Cerebellar nuclear complex (tissue), 1 donor: ENCODE data around the gene CD37.
"Not testable (repeated sequence)": the region's sequence is repeated elsewhere in the genome, so short reads cannot be mapped to it uniquely, and the experiment has no call there.

Experiments used
- DNase-seq, 2 experiments: peaks; one replicate each; lab custom pipeline; 2025; lab: John Stamatoyannopoulos, UW

The CD37 gene

GRCh38 chr19:49328741-49329140 is 6.5 kb upstream of the CD37 start:
- DNase-seq = no peak

GRCh38 chr19:49331187-49331586 is 4.0 kb upstream of the CD37 start:
- DNase-seq = not testable (repeated sequence)

- no peak for DNase-seq
These were observed 3.6 kb upstream of the CD37 start for GRCh38 chr19:49331616-49332055.

GRCh38 chr19:49332691-49333417 is 2.4 kb upstream of the CD37 start:
- not testable (repeated sequence) for DNase-seq

- no peak for DNase-seq
These were observed 1.8 kb upstream of the CD37 start for GRCh38 chr19:49333418-49333805.

GRCh38 chr19:49333811-49334288 is 1.4 kb upstream of the CD37 start:
- no peak for DNase-seq

- DNase-seq = no peak
These were observed 727 bp downstream of the CD37 start for GRCh38 chr19:49335784-49336481.

GRCh38 chr19:49336482-49337266 is 1.5 kb downstream of the CD37 start:
- no peak for DNase-seq

GRCh38 chr19:49337267-49338022 is 2.2 kb downstream of the CD37 start:
- no peak for DNase-seq

- DNase-seq = no peak
These were observed 2.9 kb downstream of the CD37 start for GRCh38 chr19:49338023-49338677.

- no peak for DNase-seq
These were observed 3.6 kb downstream of the CD37 start for GRCh38 chr19:49338691-49339300.

GRCh38 chr19:49339301-49340068 is 4.3 kb downstream of the CD37 start:
- no peak for DNase-seq

GRCh38 chr19:49340069-49340864 is 5.1 kb downstream of the CD37 start:
- no peak for DNase-seq

- DNase-seq = no peak
These were observed 5.9 kb downstream of the CD37 start for GRCh38 chr19:49340865-49341718.

- DNase-seq = no peak
These were observed 7.1 kb downstream of the CD37 start for GRCh38 chr19:49342291-49342721.

- DNase-seq = no peak
These were observed 7.9 kb downstream of the CD37 start for GRCh38 chr19:49343123-49343522.

- no peak for DNase-seq
These were observed 9.6 kb downstream of the CD37 start for GRCh38 chr19:49344505-49345423.
